Kidney (tissue), 14 donors: Measurements from ENCODE around the gene AQP7. TPM values are rescaled to one million over a fixed set of nuclear protein-coding genes. Genes with fewer than 3 reads are reported as not detected.
"Not testable (repeated sequence)": the region's sequence is repeated elsewhere in the genome, so short reads cannot be mapped to it uniquely, and the experiment has no call there.

Experiments used
- DNase-seq, 5 donors: peaks; one replicate each; pipeline ENCODE4 v3.0.0-alpha.2; 2013 to 2020
- FAIRE-seq: peaks from 2 replicates; lab custom pipeline; 2012; peaks lifted over from hg19 to GRCh38; lab: Jason Lieb, UNC
- H3K27ac ChIP-seq, 2 donors: one replicate each; pipeline ENCODE4 v1.7.0; 2013; ENCODE audit warnings: low read depth in 2 of 2, low read length in 2 of 2, inconsistent platforms in 1 of 2
- H3K27me3 ChIP-seq: one replicate; pipeline ENCODE4 v1.7.1; 2013; ENCODE audit warnings: low read length, inconsistent platforms; ENCODE audit not compliant: control insufficient read depth, insufficient read depth
- H3K36me3 ChIP-seq, 3 donors: one replicate each; pipeline versions ENCODE4 v1.7.0 to v1.7.1; 2013; ENCODE audit warnings: low read length in 3 of 3, control low read depth in 1 of 3, inconsistent platforms in 1 of 3; ENCODE audit not compliant: insufficient read depth in 3 of 3, control insufficient read depth in 2 of 3
- H3K4me1 ChIP-seq, 3 donors: one replicate each; pipeline versions ENCODE4 v1.7.0 to v1.7.1; 2013; ENCODE audit warnings: low read length in 3 of 3, inconsistent platforms in 1 of 3, low read depth in 1 of 3; ENCODE audit not compliant: control insufficient read depth in 2 of 3, insufficient read depth in 2 of 3
- H3K4me3 ChIP-seq, 3 donors: one replicate each; pipeline versions ENCODE4 v1.7.0 to v1.8.1; 2013; ENCODE audit warnings: low read length in 3 of 3, control low read depth in 1 of 3, inconsistent platforms in 1 of 3
- H3K9ac ChIP-seq, 3 donors: one replicate each; pipeline versions ENCODE4 v1.7.0 to v1.7.1; 2013; ENCODE audit warnings: low read length in 3 of 3, control low read depth in 1 of 3, inconsistent platforms in 1 of 3
- H3K9me3 ChIP-seq, 3 donors: one replicate each; pipeline versions ENCODE4 v1.7.0 to v1.7.1; 2013; ENCODE audit warnings: low read length in 3 of 3, control low read depth in 1 of 3, inconsistent platforms in 1 of 3; ENCODE audit not compliant: control insufficient read depth in 2 of 3, insufficient read depth in 1 of 3
- intact Hi-C: fragments of 100-400 bp; cut with DNase I; formaldehyde crosslinking; loops from one replicate; pipeline ENCODE4 v1.11.1; 2022
- polyA plus RNA-seq: library from polyadenylated mRNA; stranded (reverse); fragments of 350-450 nt; fragmentation: Illumina TruSeq; extraction: RNeasy Lipid Tissue Mini Kit (QIAGEN cat#74804); gene quantifications from one replicate; pipeline ENCODE4 v1.2.3, GENCODE V29; 2014; ENCODE audit warnings: low read depth, low replicate concordance; ENCODE audit not compliant: insufficient read depth
- total RNA-seq: library from RNA; stranded (reverse); fragmentation: NEBNext Ultra II Directional; extraction: Animal tissue kit (Norgen Biotek cat#: 25700); gene quantifications from one replicate; pipeline ENCODE4 v1.2.1, GENCODE V29; 2021
- TF ChIP-seq, protein P1 (sequence below): IDR thresholded peaks from 3 replicates; pipeline ENCODE4 v1.5.1; 2012; ENCODE audit warnings: mild to moderate bottlenecking, moderate library complexity, borderline replicate concordance; ENCODE audit not compliant: insufficient read depth; ENCODE audit errors: extremely low read depth
- donor health status: control.
- donor health status: control.
- donor health status: control.
- donor health status: control.
- donor health status: control.
- donor health status: DM: yes; HTN: yes; CAD: no.
- donor health status: Normal renal cell carcinoma (clear cell type).

AQP7 gene
- total and polyA plus RNA-seq, 2 donors from 2014 or later: 11.9 to 45.3 TPM

DNA sequence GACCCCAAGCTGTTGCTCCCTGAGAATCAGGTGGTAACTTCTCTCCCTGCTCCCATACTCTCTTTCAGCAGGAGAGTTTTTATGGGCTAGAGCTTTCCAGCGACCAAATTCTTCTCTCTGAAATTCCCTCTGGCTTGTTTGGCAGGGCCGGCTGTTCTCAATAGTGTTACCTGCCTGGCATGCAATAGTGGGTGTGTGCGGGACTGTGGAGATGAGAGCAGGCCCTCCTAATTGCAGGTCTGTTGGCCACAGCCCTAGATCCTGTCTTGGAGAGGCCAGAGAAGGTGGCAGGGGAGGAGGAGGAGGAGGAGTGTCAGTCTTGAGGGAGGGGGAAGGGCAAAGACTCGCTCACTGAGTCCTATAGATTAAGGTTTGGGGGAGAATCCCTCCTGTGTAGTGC, 29.5 kb downstream of the AQP7 start:
- Histone ChIP-seq H3K9me3 (no peaks in the 10 kb centered on the region), H3K27me3 (no peaks in the 10 kb centered on the region), H3K9ac (no peak overlapping the region), H3K4me3 (no peak overlapping the region), H3K4me1 (peaks cover 0 to 4% (median 0%) of the 10 kb centered on the region in 3 donors), H3K36me3 (peaks cover 4 to 25% (median 24%) of the 10 kb centered on the region in 3 donors), H3K27ac (no peak overlapping the region)
- TF ChIP-seq, protein P1, sequence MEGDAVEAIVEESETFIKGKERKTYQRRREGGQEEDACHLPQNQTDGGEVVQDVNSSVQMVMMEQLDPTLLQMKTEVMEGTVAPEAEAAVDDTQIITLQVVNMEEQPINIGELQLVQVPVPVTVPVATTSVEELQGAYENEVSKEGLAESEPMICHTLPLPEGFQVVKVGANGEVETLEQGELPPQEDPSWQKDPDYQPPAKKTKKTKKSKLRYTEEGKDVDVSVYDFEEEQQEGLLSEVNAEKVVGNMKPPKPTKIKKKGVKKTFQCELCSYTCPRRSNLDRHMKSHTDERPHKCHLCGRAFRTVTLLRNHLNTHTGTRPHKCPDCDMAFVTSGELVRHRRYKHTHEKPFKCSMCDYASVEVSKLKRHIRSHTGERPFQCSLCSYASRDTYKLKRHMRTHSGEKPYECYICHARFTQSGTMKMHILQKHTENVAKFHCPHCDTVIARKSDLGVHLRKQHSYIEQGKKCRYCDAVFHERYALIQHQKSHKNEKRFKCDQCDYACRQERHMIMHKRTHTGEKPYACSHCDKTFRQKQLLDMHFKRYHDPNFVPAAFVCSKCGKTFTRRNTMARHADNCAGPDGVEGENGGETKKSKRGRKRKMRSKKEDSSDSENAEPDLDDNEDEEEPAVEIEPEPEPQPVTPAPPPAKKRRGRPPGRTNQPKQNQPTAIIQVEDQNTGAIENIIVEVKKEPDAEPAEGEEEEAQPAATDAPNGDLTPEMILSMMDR: no peak
- DNase-seq: no peak
- no peak for FAIRE-seq
- intact Hi-C loops: no loop called here

DNA sequence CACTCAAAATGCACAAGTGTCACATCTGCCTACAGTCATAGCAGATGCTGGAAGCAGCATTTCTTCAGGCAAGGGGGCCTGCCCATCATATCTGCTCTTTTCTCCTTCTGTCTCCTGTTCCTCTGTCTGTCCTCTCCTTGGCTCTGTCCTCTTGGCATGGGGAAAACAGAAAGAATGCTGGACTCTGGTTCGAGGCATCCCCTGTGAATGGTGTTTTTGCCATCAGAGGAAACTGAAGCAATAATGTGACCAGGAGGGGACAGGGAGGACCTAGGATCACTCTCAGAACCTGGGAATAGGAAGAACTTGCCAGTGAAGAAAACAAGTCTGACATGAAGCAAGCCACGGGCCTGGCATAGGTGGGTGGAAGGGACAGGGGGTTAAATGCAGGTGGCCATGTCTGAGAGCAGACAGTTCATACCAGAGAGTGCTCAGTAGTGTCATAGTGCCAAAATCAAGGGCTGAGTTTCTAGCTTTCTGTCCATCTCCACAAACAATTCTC, 35.3 kb downstream of the AQP7 start:
- TF ChIP-seq, protein P1: no peak
- intact Hi-C loops: no loop called here
- DNase-seq: no peak
- Histone ChIP-seq H3K27ac (no peak overlapping the region), H3K9ac (no peak overlapping the region), H3K4me3 (no peak overlapping the region), H3K27me3 (no peaks in the 10 kb centered on the region), H3K4me1 (no peaks in the 10 kb centered on the region), H3K36me3 (peaks cover 4 to 48% (median 47%) of the 10 kb centered on the region in 3 donors), H3K9me3 (no peaks in the 10 kb centered on the region)
- FAIRE-seq: no peak

- FAIRE-seq, DNase-seq, H3K27me3 ChIP-seq, H3K27ac ChIP-seq, H3K4me3 ChIP-seq, intact Hi-C loops, H3K9ac ChIP-seq, H3K4me1 ChIP-seq, H3K9me3 ChIP-seq: not testable (repeated sequence)
- peaks cover 0 to 31% (median 29%) of the 10 kb centered on the region in 3 donors for H3K36me3 ChIP-seq
These were observed 37.6 kb downstream of the AQP7 start for GRCh38 chr9:33364814-33365213.

DNA sequence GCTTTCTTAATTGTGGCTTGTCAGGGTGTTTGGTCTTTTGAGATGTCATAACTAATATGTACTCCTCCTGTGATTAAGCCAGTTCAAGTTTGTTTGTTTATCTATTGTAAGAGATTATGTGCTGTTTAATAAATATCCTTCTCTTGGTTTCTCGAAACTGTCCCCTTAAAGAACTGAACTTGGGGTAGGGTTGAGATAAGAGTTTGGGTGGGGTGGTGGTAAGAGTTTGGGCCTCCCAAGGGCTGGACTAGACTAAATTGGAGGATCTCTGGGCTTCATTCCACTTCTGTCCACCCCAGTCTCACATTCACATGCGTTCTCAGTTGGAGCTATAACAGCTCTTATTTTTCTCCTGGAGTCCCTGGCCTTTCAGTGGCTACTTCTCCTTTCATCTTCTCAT, 38.2 kb downstream of the AQP7 start:
- TF ChIP-seq, protein P1: no peak
- intact Hi-C loops: no loop called here
- no peak overlapping the region for H3K4me3 ChIP-seq
- H3K9ac ChIP-seq: no peak overlapping the region
- no peaks in the 10 kb centered on the region for H3K27me3 ChIP-seq
- no peaks in the 10 kb centered on the region for H3K4me1 ChIP-seq
- no peak for DNase-seq
- no peaks in the 10 kb centered on the region for H3K9me3 ChIP-seq
- peaks cover 0 to 29% (median 26%) of the 10 kb centered on the region in 3 donors for H3K36me3 ChIP-seq
- H3K27ac ChIP-seq: no peak overlapping the region
- FAIRE-seq: no peak

- intact Hi-C loops, H3K27me3 ChIP-seq, DNase-seq, H3K9me3 ChIP-seq, FAIRE-seq, H3K9ac ChIP-seq, H3K4me1 ChIP-seq, H3K4me3 ChIP-seq, H3K27ac ChIP-seq: not testable (repeated sequence)
- H3K36me3 ChIP-seq: peaks cover 0 to 16% (median 0%) of the 10 kb centered on the region in 3 donors
These were observed 43.7 kb downstream of the AQP7 start for GRCh38 chr9:33358641-33359040.
